Hepatocyte (in vitro differentiated cells): Measurements from ENCODE around the gene OR4M1. TPM values are rescaled to one million over a fixed set of nuclear protein-coding genes. Genes with fewer than 3 reads are reported as not detected.
"Not testable (repeated sequence)": the region's sequence is repeated elsewhere in the genome, so short reads cannot be mapped to it uniquely, and the experiment has no call there.

Experiments
- DNase-seq: peaks from one replicate; pipeline ENCODE4 v3.0.0-alpha.2; 2016; ENCODE audit warnings: low spot score
- H2AFZ ChIP-seq: fragments of 200-600 bp; sonication (generic); 2 replicates; pipeline ENCODE4 v1.6.0; 2016; ENCODE audit warnings: antibody characterized with exemption, mild to moderate bottlenecking
- H3K27ac ChIP-seq: fragments of 200-600 bp; sonication (generic); 2 replicates; pipeline ENCODE4 v1.5.1; 2016; ENCODE audit warnings: mild to moderate bottlenecking
- H3K27me3 ChIP-seq: fragments of 200-600 bp; sonication (generic); 2 replicates; pipeline ENCODE4 v1.6.1; 2016
- H3K36me3 ChIP-seq: fragments of 200-600 bp; sonication (generic); replicated peaks from 2 replicates; pipeline ENCODE4 v1.5.1; 2016; ENCODE audit warnings: low read depth; ENCODE audit not compliant: insufficient read depth
- H3K4me1 ChIP-seq: fragments of 200-600 bp; sonication (generic); 2 replicates; pipeline ENCODE4 v1.5.1; 2016; ENCODE audit warnings: mild to moderate bottlenecking, moderate library complexity; ENCODE audit not compliant: insufficient read depth
- H3K4me2 ChIP-seq: fragments of 200-600 bp; sonication (generic); 2 replicates; pipeline ENCODE4 v1.6.0; 2016
- H3K4me3 ChIP-seq: fragments of 200-600 bp; sonication (generic); 2 replicates; pipeline ENCODE4 v1.5.1; 2016; ENCODE audit warnings: mild to moderate bottlenecking
- H3K79me2 ChIP-seq: fragments of 200-600 bp; sonication (generic); 2 replicates; pipeline ENCODE4 v1.6.0; 2017; ENCODE audit warnings: mild to moderate bottlenecking
- H3K9me2 ChIP-seq: fragments of 200-600 bp; sonication (generic); replicated peaks from 2 replicates; pipeline ENCODE4 v1.6.0; 2017; ENCODE audit warnings: mild to moderate bottlenecking; ENCODE audit not compliant: insufficient read depth
- H3K9me3 ChIP-seq: fragments of 200-600 bp; sonication (generic); 2 replicates; pipeline ENCODE4 v1.5.1; 2016; ENCODE audit warnings: low read depth, mild to moderate bottlenecking
- H4K20me1 ChIP-seq: fragments of 200-600 bp; sonication (generic); 2 replicates; pipeline ENCODE4 v1.6.0; 2016; ENCODE audit warnings: mild to moderate bottlenecking; ENCODE audit not compliant: insufficient read depth, poor library complexity, severe bottlenecking
- CTCF ChIP-seq: fragments of 200-600 bp; sonication (generic); IDR thresholded peaks from 2 replicates; pipeline ENCODE4 v1.5.1; 2016; ENCODE audit warnings: antibody characterized with exemption, mild to moderate bottlenecking; ENCODE audit not compliant: poor library complexity
- EZH2 ChIP-seq: fragments of 200-600 bp; sonication (generic); IDR thresholded peaks from 2 replicates; pipeline ENCODE4 v1.6.1; 2016; ENCODE audit warnings: antibody characterized with exemption, mild to moderate bottlenecking, borderline replicate concordance
- EZH2phosphoT487 ChIP-seq: fragments of 200-600 bp; sonication (generic); IDR thresholded peaks from one replicate; pipeline ENCODE4 v1.6.1; 2018; ENCODE audit warnings: antibody characterized with exemption, mild to moderate bottlenecking, low read depth, moderate library complexity; ENCODE audit not compliant: unreplicated experiment, severe bottlenecking
- WGBS: methylation state at CpG from one replicate; pipeline ENCODE4 v1.1.6; 2016; ENCODE audit warnings: low lambda C conversion rate; ENCODE audit errors: missing lambda C conversion rate; 5-methylcytosine and 5-hydroxymethylcytosine counted together
- polyA plus RNA-seq: library from polyadenylated mRNA; unstranded; fragments of >200 nt; fragmentation: Nextera tagmentation; extraction: Ambion mirVana; gene quantifications from 2 replicates; pipeline ENCODE4 v1.2.1, GENCODE V29; 2016
- total RNA-seq: library from RNA; depleted of rRNA; stranded (reverse); fragments of >200 nt; gene quantifications from 2 replicates; pipeline ENCODE4 v1.2.3, GENCODE V29; 2014

Gene OR4M1, protein sequence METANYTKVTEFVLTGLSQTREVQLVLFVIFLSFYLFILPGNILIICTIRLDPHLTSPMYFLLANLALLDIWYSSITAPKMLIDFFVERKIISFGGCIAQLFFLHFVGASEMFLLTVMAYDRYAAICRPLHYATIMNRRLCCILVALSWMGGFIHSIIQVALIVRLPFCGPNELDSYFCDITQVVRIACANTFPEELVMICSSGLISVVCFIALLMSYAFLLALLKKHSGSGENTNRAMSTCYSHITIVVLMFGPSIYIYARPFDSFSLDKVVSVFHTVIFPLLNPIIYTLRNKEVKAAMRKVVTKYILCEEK
- total RNA-seq (not detected in 2 replicates), polyA plus RNA-seq (not detected in 2 replicates)

DNA sequence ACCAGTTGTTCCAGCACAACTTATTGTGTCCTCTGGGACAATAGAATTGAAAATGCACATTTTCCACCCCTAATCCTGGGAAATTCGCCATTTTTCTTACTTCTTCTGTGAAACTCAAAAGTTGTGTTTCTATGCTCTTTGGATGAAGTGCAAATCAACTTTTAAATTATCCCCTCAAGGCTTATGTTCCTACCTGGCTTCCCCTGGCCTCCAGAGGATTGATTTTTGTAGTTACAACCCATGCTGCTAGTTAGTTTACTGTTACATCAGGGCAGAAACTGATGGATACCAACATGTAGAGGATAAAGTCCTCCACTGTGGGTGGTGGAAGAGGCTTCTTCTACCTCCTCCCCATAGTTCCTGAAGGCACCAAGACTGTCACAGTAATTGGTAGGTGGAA is at the start of gene OR4M1:
TSS of gene OR4M1 (plus strand) at position 301 of the 400 bp plus-strand sequence. CDS start 6,819 bp downstream, outside the sequence.
- not testable (repeated sequence) for H4K20me1 ChIP-seq, H3K9me2 ChIP-seq, DNase-seq, H3K36me3 ChIP-seq, H2AFZ ChIP-seq, H3K4me2 ChIP-seq, H3K4me1 ChIP-seq, H3K79me2 ChIP-seq, H3K27ac ChIP-seq, H3K27me3 ChIP-seq, H3K4me3 ChIP-seq
- 8% methylated on average over 1 of the region's 1 CpG for WGBS
- H3K9me3 ChIP-seq: peaks cover 11% of the 10 kb centered on the region

- no peak for TF ChIP-seq EZH2phosphoT487
- no peak for TF ChIP-seq EZH2
- no peak for TF ChIP-seq CTCF
- no peaks in the 10 kb centered on the region for H4K20me1 ChIP-seq
- DNase-seq: no peak
- no peak overlapping the region for H3K27ac ChIP-seq
- peaks cover 20% of the 10 kb centered on the region for H3K9me3 ChIP-seq
- no peaks in the 10 kb centered on the region for H3K27me3 ChIP-seq
- H3K4me1 ChIP-seq: no peaks in the 10 kb centered on the region
- no peak overlapping the region for H2AFZ ChIP-seq
- no peaks in the 10 kb centered on the region for H3K36me3 ChIP-seq
- H3K4me3 ChIP-seq: no peak overlapping the region
- no peaks in the 10 kb centered on the region for H3K9me2 ChIP-seq
- H3K79me2 ChIP-seq: no peaks in the 10 kb centered on the region
- no peak overlapping the region for H3K4me2 ChIP-seq
Observed at GRCh38 chr14:19729359-19729758, 43.9 kb upstream of the OR4M1 start.

- DNase-seq: no peak
- no peaks in the 10 kb centered on the region for H4K20me1 ChIP-seq
- 48% methylated on average over 2 of the region's 2 CpGs for WGBS
- no peaks in the 10 kb centered on the region for H3K79me2 ChIP-seq
- TF ChIP-seq EZH2phosphoT487 (no peak), EZH2 (no peak), CTCF (no peak)
- no peak overlapping the region for H3K4me3 ChIP-seq
- no peaks in the 10 kb centered on the region for H3K27me3 ChIP-seq
- no peaks in the 10 kb centered on the region for H3K9me2 ChIP-seq
- H2AFZ ChIP-seq: no peak overlapping the region
- H3K4me2 ChIP-seq: no peak overlapping the region
- no peaks in the 10 kb centered on the region for H3K36me3 ChIP-seq
- H3K27ac ChIP-seq: no peak overlapping the region
- H3K4me1 ChIP-seq: no peaks in the 10 kb centered on the region
- H3K9me3 ChIP-seq: peaks cover 20% of the 10 kb centered on the region
Observed at GRCh38 chr14:19729763-19730162, 43.5 kb upstream of the OR4M1 start.

GRCh38 chr14:19733893-19734292 is 39.4 kb upstream of the OR4M1 start:
- WGBS: 74% methylated on average over 3 of the region's 3 CpGs
- not testable (repeated sequence) for H3K4me2 ChIP-seq, H3K9me2 ChIP-seq, H3K27ac ChIP-seq, H3K4me1 ChIP-seq, H3K79me2 ChIP-seq, H3K36me3 ChIP-seq, H3K27me3 ChIP-seq, H4K20me1 ChIP-seq, H3K4me3 ChIP-seq, H2AFZ ChIP-seq, DNase-seq
- peaks cover 29% of the 10 kb centered on the region for H3K9me3 ChIP-seq
